H9 (cell line): ENCODE results near the gene AGBL3. TPM values are rescaled to one million over a fixed set of nuclear protein-coding genes. Genes with fewer than 3 reads are reported as not detected.

Experiments
- DNase-seq: peaks from one replicate; pipeline ENCODE4 v3.0.0-alpha.2; 2017
- H2AFZ ChIP-seq: one replicate; pipeline ENCODE4 v1.6.1; 2013; ENCODE audit warnings: mild to moderate bottlenecking, low read length, control low read depth, moderate library complexity
- H2AK5ac ChIP-seq: 2 replicates; pipeline ENCODE4 v1.6.1; 2013; ENCODE audit warnings: low read length, control low read depth, mixed read lengths; ENCODE audit not compliant: insufficient read length
- H2BK120ac ChIP-seq: one replicate; pipeline ENCODE4 v1.6.1; 2013; ENCODE audit warnings: low read depth, mild to moderate bottlenecking, low read length, control low read depth, inconsistent platforms; ENCODE audit not compliant: poor library complexity, severe bottlenecking
- H2BK12ac ChIP-seq: 2 replicates; pipeline ENCODE4 v1.6.1; 2013; ENCODE audit warnings: low read length, control low read depth, mixed read lengths, low read depth; ENCODE audit not compliant: insufficient read length
- H2BK15ac ChIP-seq: 2 replicates; pipeline ENCODE4 v1.6.1; 2013; ENCODE audit warnings: low read depth, low read length, control low read depth
- H2BK20ac ChIP-seq: one replicate; pipeline ENCODE4 v1.6.1; 2013; ENCODE audit warnings: low read depth, mild to moderate bottlenecking, low read length, control low read depth, inconsistent platforms; ENCODE audit not compliant: poor library complexity, severe bottlenecking
- H2BK5ac ChIP-seq: 2 replicates; pipeline ENCODE4 v1.6.1; 2013; ENCODE audit warnings: low read length, control low read depth, mixed read lengths; ENCODE audit not compliant: insufficient read length
- H3K14ac ChIP-seq: 2 replicates; pipeline ENCODE4 v1.6.1; 2013; ENCODE audit warnings: low read length, control low read depth; ENCODE audit not compliant: insufficient read depth
- H3K18ac ChIP-seq: 2 replicates; pipeline ENCODE4 v1.6.1; 2013; ENCODE audit warnings: low read depth, mild to moderate bottlenecking, mixed read lengths, low read length, control low read depth; ENCODE audit not compliant: insufficient read length
- H3K23ac ChIP-seq: 2 replicates; pipeline ENCODE4 v1.6.1; 2013; ENCODE audit warnings: low read length, control low read depth, mixed read lengths, low read depth; ENCODE audit not compliant: insufficient read length
- H3K23me2 ChIP-seq: 2 replicates; pipeline ENCODE4 v1.6.1; 2013; ENCODE audit warnings: low read depth, mild to moderate bottlenecking, mixed read lengths, low read length, control low read depth; ENCODE audit not compliant: insufficient read length, poor library complexity, severe bottlenecking
- H3K27ac ChIP-seq: 2 replicates; pipeline ENCODE4 v1.5.1; 2013; ENCODE audit warnings: low read length, control low read depth, mixed read lengths, low read depth; ENCODE audit not compliant: insufficient read length
- H3K27me3 ChIP-seq: 2 replicates; pipeline ENCODE4 v1.6.1; 2013; ENCODE audit warnings: low read length, control low read depth, inconsistent platforms; ENCODE audit not compliant: insufficient read depth
- H3K4ac ChIP-seq: 2 replicates; pipeline ENCODE4 v1.6.1; 2013; ENCODE audit warnings: low read depth, mild to moderate bottlenecking, control low read depth, inconsistent platforms, low read length, moderate library complexity
- H3K4me1 ChIP-seq: 2 replicates; pipeline ENCODE4 v1.6.1; 2013; ENCODE audit warnings: low read length, control low read depth, inconsistent platforms; ENCODE audit not compliant: insufficient read depth
- H3K4me2 ChIP-seq: 2 replicates; pipeline ENCODE4 v1.6.1; 2013; ENCODE audit warnings: low read length, control low read depth, mixed read lengths; ENCODE audit not compliant: insufficient read length, insufficient read depth
- H3K56ac ChIP-seq: 2 replicates; pipeline ENCODE4 v1.6.1; 2013; ENCODE audit warnings: low read depth, mild to moderate bottlenecking, mixed read lengths, low read length, control low read depth; ENCODE audit not compliant: insufficient read length
- H3K79me1 ChIP-seq: 2 replicates; pipeline ENCODE4 v1.6.1; 2013; ENCODE audit warnings: low read depth, mild to moderate bottlenecking, moderate library complexity, low read length, control low read depth, inconsistent platforms; ENCODE audit not compliant: insufficient read depth, poor library complexity, severe bottlenecking
- H3K79me2 ChIP-seq: 2 replicates; pipeline ENCODE4 v1.6.1; 2013; ENCODE audit warnings: low read length, control low read depth, inconsistent platforms; ENCODE audit not compliant: insufficient read depth
- H3K9ac ChIP-seq: 2 replicates; pipeline ENCODE4 v1.6.1; 2013; ENCODE audit warnings: low read length, control low read depth, mixed read lengths; ENCODE audit not compliant: insufficient read length; ENCODE audit errors: extremely low read depth
- H3K9me3 ChIP-seq: one replicate; pipeline ENCODE4 v1.6.1; 2013; ENCODE audit warnings: low read depth, low read length, inconsistent platforms; ENCODE audit not compliant: control insufficient read depth
- H3T11ph ChIP-seq: one replicate; pipeline ENCODE4 v1.6.1; 2013; ENCODE audit warnings: mild to moderate bottlenecking, low read length, control low read depth, inconsistent platforms
- H4K20me1 ChIP-seq: one replicate; pipeline ENCODE4 v1.6.1; 2013; ENCODE audit not compliant: control insufficient read depth, insufficient read length, insufficient read depth
- H4K5ac ChIP-seq: 2 replicates; pipeline ENCODE4 v1.6.1; 2013; ENCODE audit warnings: low read depth, mild to moderate bottlenecking, mixed read lengths, low read length, control low read depth; ENCODE audit not compliant: insufficient read length
- H4K8ac ChIP-seq: replicated peaks from 2 replicates; pipeline ENCODE4 v1.6.1; 2013; ENCODE audit warnings: low read length, control low read depth, mixed read lengths, low read depth; ENCODE audit not compliant: insufficient read length
- H4K91ac ChIP-seq: 2 replicates; pipeline ENCODE4 v1.6.1; 2013; ENCODE audit warnings: low read depth, mild to moderate bottlenecking, moderate library complexity, mixed read lengths, low read length, control low read depth; ENCODE audit not compliant: insufficient read length
- H3K27ac Mint-ChIP-seq, 3 experiments: 2 replicates in 2 of 3; 3 replicates in 1 of 3; pipeline ENCODE4 v1.8.0; 2020 to 2021; ENCODE audit warnings: mixed read lengths in 3 of 3, mild to moderate bottlenecking in 1 of 3, moderate library complexity in 1 of 3
- H3K27me3 Mint-ChIP-seq: 2 replicates; pipeline ENCODE4 v1.8.0; 2021; ENCODE audit warnings: low read depth, mild to moderate bottlenecking, moderate library complexity, mixed read lengths
- H3K36me3 Mint-ChIP-seq, 3 experiments: 2 replicates in 2 of 3; 3 replicates in 1 of 3; pipeline ENCODE4 v1.8.0; 2020 to 2021; ENCODE audit warnings: low read depth in 3 of 3, mixed read lengths in 3 of 3; ENCODE audit not compliant: insufficient read depth in 1 of 3
- H3K4me1 Mint-ChIP-seq, 2 experiments: 2 replicates each; pipeline ENCODE4 v1.8.0; 2020; ENCODE audit warnings: mixed read lengths in 2 of 2
- H3K4me3 Mint-ChIP-seq, 2 experiments: 2 replicates in 1 of 2; 3 replicates in 1 of 2; pipeline ENCODE4 v1.8.0; 2020 to 2021; ENCODE audit warnings: mild to moderate bottlenecking in 2 of 2, mixed read lengths in 2 of 2, moderate library complexity in 1 of 2
- H3K9me3 Mint-ChIP-seq, 2 experiments: 2 replicates in 1 of 2; 3 replicates in 1 of 2; pipeline ENCODE4 v1.8.0; 2020; ENCODE audit warnings: mild to moderate bottlenecking in 2 of 2, mixed read lengths in 2 of 2, moderate library complexity in 1 of 2
- CTCF ChIP-seq: fragments of 200-600 bp; sonication (generic); conservative IDR thresholded peaks from 3 replicates; pipeline ENCODE4 v1.8.0; 2021; ENCODE audit warnings: antibody characterized with exemption, mild to moderate bottlenecking
- total RNA-seq: library from RNA; stranded (reverse); gene quantifications from 2 replicates; pipeline ENCODE4 v1.2.1, GENCODE V29; 2021

The AGBL3 gene
- total RNA-seq, 1 experiment from 2014 or later: 2.4 TPM

GRCh38 chr7:135079068-135079467 is 92.8 kb downstream of the AGBL3 start:
- H3K4me1 ChIP-seq: peaks cover 7% of the 10 kb centered on the region; the same call in 1 of the 2 replicates
- H3K9me3 ChIP-seq: no peaks in the 10 kb centered on the region
- H3K4me1 Mint-ChIP-seq: peaks cover 36 to 40% of the 10 kb centered on the region in 2 experiments
- no peak overlapping the region for H3K4ac ChIP-seq
- no peak overlapping the region for H2BK20ac ChIP-seq
- no peak overlapping the region for H2AK5ac ChIP-seq
- H2BK5ac ChIP-seq: no peak overlapping the region
- H3K18ac ChIP-seq: no peak overlapping the region
- TF ChIP-seq CTCF: no peak
- H4K8ac ChIP-seq: no peak overlapping the region
- no peaks in the 10 kb centered on the region for H3K79me1 ChIP-seq
- H3K23me2 ChIP-seq: no peaks in the 10 kb centered on the region
- H3K79me2 ChIP-seq: no peaks in the 10 kb centered on the region
- no peaks in the 10 kb centered on the region for H4K20me1 ChIP-seq
- H4K91ac ChIP-seq: no peak overlapping the region
- H3K9ac ChIP-seq: no peak overlapping the region
- H3T11ph ChIP-seq: no peak overlapping the region
- H4K5ac ChIP-seq: no peak overlapping the region
- no peak overlapping the region for H3K4me3 Mint-ChIP-seq
- H3K9me3 Mint-ChIP-seq: peaks cover 9 to 11% of the 10 kb centered on the region in 2 experiments
- no peak overlapping the region for H2AFZ ChIP-seq
- no peak overlapping the region for H3K23ac ChIP-seq
- no peak overlapping the region for H3K14ac ChIP-seq
- H3K27me3 Mint-ChIP-seq: no peaks in the 10 kb centered on the region
- H2BK15ac ChIP-seq: no peak overlapping the region
- no peak overlapping the region for H2BK120ac ChIP-seq
- H3K27ac ChIP-seq: no peak overlapping the region
- no peak overlapping the region for H2BK12ac ChIP-seq
- H3K27ac Mint-ChIP-seq: no peak overlapping the region
- no peak overlapping the region for H3K4me2 ChIP-seq
- H3K36me3 Mint-ChIP-seq: peaks cover 4 to 11% (median 10%) of the 10 kb centered on the region in 3 experiments; a peak in 6 of 7 replicates
- DNase-seq: no peak
- no peak overlapping the region for H3K56ac ChIP-seq
- no peaks in the 10 kb centered on the region for H3K27me3 ChIP-seq
